IMR-90 (cell line): ENCODE results near the gene CTBP2. TPM values are rescaled to one million over a fixed set of nuclear protein-coding genes. Genes with fewer than 3 reads are reported as not detected.

Experiments used
- ATAC-seq: fragments of 200-7000 bp; cut with Tn5 transposase; 2 replicates; pipeline ENCODE4 v1.9.1; 2020; ENCODE audit warnings: low read depth, mild to moderate bottlenecking, moderate library complexity
- BruUV-seq: library from RNA; stranded (reverse); fragments of 400-500 nt; replicated peaks from 2 replicates; lab custom pipeline; 2021; lab: Mats Ljungman, UMichigan
- CTCF ChIA-PET: fragments of 300-600 bp; formaldehyde crosslinking; extraction: SDS; loops from one replicate; lab custom pipeline; 2021; ENCODE audit warnings: antibody characterized with exemption; lab: Yijun Ruan, JAX
- POLR2A ChIA-PET: fragments of 300-600 bp; sonication (Branson Sonifier 250); formaldehyde crosslinking; loops from one replicate; lab custom pipeline; 2022; ENCODE audit warnings: antibody characterized with exemption; ENCODE audit not compliant: unreplicated experiment; lab: Charles Lee
- DNase-seq: peaks from one replicate; pipeline ENCODE4 v3.0.0; 2013
- H2AFZ ChIP-seq: replicated peaks from 2 replicates; pipeline ENCODE3; 2013; ENCODE audit warnings: low read length, mild to moderate bottlenecking; ENCODE audit not compliant: poor library complexity
- H2AK5ac ChIP-seq: 2 replicates; pipeline ENCODE4 v1.6.1; 2013; ENCODE audit warnings: low read depth, low read length, inconsistent platforms
- H2AK9ac ChIP-seq: replicated peaks from 2 replicates; pipeline ENCODE3; 2013; ENCODE audit warnings: mild to moderate bottlenecking, low read depth, low read length, moderate library complexity; ENCODE audit not compliant: poor library complexity
- H2BK120ac ChIP-seq: 2 replicates; pipeline ENCODE4 v1.6.1; 2013; ENCODE audit warnings: low read depth, low read length, inconsistent platforms
- H2BK15ac ChIP-seq: 3 replicates; pipeline ENCODE4 v1.6.1; 2013; ENCODE audit warnings: low read depth, low read length, inconsistent platforms
- H2BK20ac ChIP-seq: 2 replicates; pipeline ENCODE4 v1.6.1; 2013; ENCODE audit warnings: low read depth, mild to moderate bottlenecking, inconsistent platforms, low read length, moderate library complexity
- H2BK5ac ChIP-seq: 2 replicates; pipeline ENCODE4 v1.6.1; 2013; ENCODE audit warnings: mild to moderate bottlenecking, low read depth, low read length, inconsistent platforms; ENCODE audit not compliant: poor library complexity, severe bottlenecking
- H3K14ac ChIP-seq: replicated peaks from 2 replicates; pipeline ENCODE4 v1.6.1; 2013; ENCODE audit warnings: low read depth, low read length, inconsistent platforms
- H3K18ac ChIP-seq: 2 replicates; pipeline ENCODE4 v1.6.1; 2013; ENCODE audit warnings: low read depth, low read length, control low read depth
- H3K23ac ChIP-seq: 2 replicates; pipeline ENCODE4 v1.6.1; 2013; ENCODE audit warnings: low read depth, low read length, inconsistent platforms
- H3K27ac ChIP-seq: 2 replicates; pipeline ENCODE4 v1.5.1; 2013; ENCODE audit warnings: mild to moderate bottlenecking, control low read depth, low read length; ENCODE audit not compliant: insufficient read depth
- H3K27me3 ChIP-seq: 2 replicates; pipeline ENCODE4 v1.6.1; 2013; ENCODE audit warnings: low read length; ENCODE audit not compliant: control insufficient read depth, insufficient read depth
- H3K36me3 ChIP-seq: 2 replicates; pipeline ENCODE4 v1.6.1; 2013; ENCODE audit warnings: low read length, mixed read lengths; ENCODE audit not compliant: control insufficient read depth, insufficient read depth
- H3K4ac ChIP-seq: 2 replicates; pipeline ENCODE4 v1.6.1; 2013; ENCODE audit warnings: low read depth, low read length, inconsistent platforms
- H3K4me1 ChIP-seq: 2 replicates; pipeline ENCODE4 v1.6.1; 2013; ENCODE audit warnings: low read length, mixed read lengths; ENCODE audit not compliant: control insufficient read depth, insufficient read depth
- H3K4me2 ChIP-seq: 2 replicates; pipeline ENCODE4 v1.6.1; 2013; ENCODE audit warnings: low read depth, mild to moderate bottlenecking, control low read depth, low read length, moderate library complexity
- H3K4me3 ChIP-seq: 2 replicates; pipeline ENCODE4 v1.5.1; 2013; ENCODE audit warnings: low read depth, mild to moderate bottlenecking, control low read depth, low read length, moderate library complexity; ENCODE audit not compliant: insufficient read depth
- H3K56ac ChIP-seq: 2 replicates; pipeline ENCODE4 v1.6.1; 2013; ENCODE audit warnings: low read length, inconsistent platforms; ENCODE audit not compliant: insufficient read depth; ENCODE audit errors: extremely low read depth
- H3K79me1 ChIP-seq, 2 experiments: 2 replicates each; pipeline ENCODE4 v1.6.1; 2013; ENCODE audit warnings: low read length in 2 of 2, inconsistent platforms in 1 of 2, low read depth in 1 of 2
- H3K9ac ChIP-seq: 2 replicates; pipeline ENCODE4 v1.6.1; 2013; ENCODE audit warnings: low read depth, low read length, control low read depth
- H3K9me1 ChIP-seq: 2 replicates; pipeline ENCODE4 v1.6.1; 2013; ENCODE audit warnings: low read length, inconsistent platforms; ENCODE audit not compliant: insufficient read depth
- H3K9me3 ChIP-seq: 2 replicates; pipeline ENCODE4 v1.6.1; 2013; ENCODE audit warnings: low read length; ENCODE audit not compliant: control insufficient read depth, insufficient read depth
- H4K20me1 ChIP-seq: 2 replicates; pipeline ENCODE4 v1.6.1; 2013; ENCODE audit warnings: low read length, inconsistent platforms; ENCODE audit not compliant: insufficient read depth
- H4K5ac ChIP-seq: 2 replicates; pipeline ENCODE4 v1.6.1; 2013; ENCODE audit warnings: mild to moderate bottlenecking, low read depth, low read length, control low read depth
- H4K8ac ChIP-seq, 2 experiments: 2 replicates each; pipeline ENCODE4 v1.6.1; 2013; ENCODE audit warnings: low read depth in 2 of 2, low read length in 2 of 2, control low read depth in 1 of 2, inconsistent platforms in 1 of 2
- H4K91ac ChIP-seq: 2 replicates; pipeline ENCODE4 v1.6.1; 2013; ENCODE audit warnings: low read depth, low read length, inconsistent platforms; ENCODE audit not compliant: insufficient read depth
- BHLHE40 ChIP-seq: fragments of 150-350 bp; IDR thresholded peaks from 2 replicates; pipeline ENCODE4 v1.6.1; 2016; ENCODE audit warnings: mild to moderate bottlenecking, low read depth, low read length
- CHD1 ChIP-seq: IDR thresholded peaks from 2 replicates; pipeline ENCODE4 v1.6.1; 2012; ENCODE audit warnings: low read depth, low read length, improper control_type of control experiment
- CTCF ChIP-seq: conservative IDR thresholded peaks from 2 replicates; pipeline ENCODE4 v1.5.1; 2012; ENCODE audit warnings: mild to moderate bottlenecking, low read depth, low read length, improper control_type of control experiment
- MAFK ChIP-seq: IDR thresholded peaks from 2 replicates; pipeline ENCODE4 v1.6.1; 2012; ENCODE audit warnings: low read depth, low read length, improper control_type of control experiment
- RAD21 ChIP-seq: IDR thresholded peaks from 2 replicates; pipeline ENCODE4 v1.6.1; 2012; ENCODE audit warnings: low read length, improper control_type of control experiment
- RFX5 ChIP-seq: IDR thresholded peaks from 2 replicates; pipeline ENCODE4 v1.8.0; 2012; ENCODE audit warnings: low read depth, mild to moderate bottlenecking, low read length, moderate library complexity
- SMC3 ChIP-seq: fragments of 150-350 bp; IDR thresholded peaks from 2 replicates; pipeline ENCODE4 v1.6.1; 2016; ENCODE audit warnings: low read depth, mild to moderate bottlenecking, antibody characterized with exemption, low read length, moderate library complexity
- WGBS, 2 experiments: methylation state at CpG; one replicate each; pipeline versions ENCODE4 v1.1.5 to v1.1.7; 2013; ENCODE audit warnings: missing lambda C conversion rate in 2 of 2; ENCODE audit not compliant: insufficient read length in 1 of 2; ENCODE audit errors: extremely low coverage in 2 of 2; 5-methylcytosine and 5-hydroxymethylcytosine counted together
- dilution Hi-C: fragments of 300-500 bp; cut with HindIII; formaldehyde crosslinking; loops from one replicate; pipeline ENCODE4 v1.14.3; 2018; ENCODE audit warnings: low sequenced_read_pairs; ENCODE audit not compliant: unreplicated experiment
- in situ Hi-C: fragments of 300-500 bp; cut with MboI; formaldehyde crosslinking; loops from 3 replicates; pipeline ENCODE4 v1.14.3; 2019; ENCODE audit warnings: low sequenced_read_pairs, inconsistent platforms, mixed read lengths
- intact Hi-C: fragments of 100-400 bp; cut with micrococcal nuclease; formaldehyde crosslinking; loops from 2 replicates; pipeline ENCODE4 v1.10.0; 2022
- polyA plus RNA-seq, 3 experiments: library from polyadenylated mRNA; depleted of rRNA; stranded (reverse); fragments of >200 nt; gene quantifications; 2 replicates each; pipeline ENCODE4 v1.2.3, GENCODE V29; 2012; ENCODE audit warnings: low replicate concordance in 1 of 3
- total RNA-seq: library from RNA; depleted of rRNA; stranded (reverse); fragments of >200 nt; gene quantifications from 2 replicates; pipeline ENCODE4 v1.2.3, GENCODE V29; 2012

Gene CTBP2
- total and polyA plus RNA-seq, 2 of the 4 experiments (the other 2 are of a cell fraction) = 81.0 to 86.6 TPM

GRCh38 chr10:125001313-125002046, 158.9 kb downstream of the CTBP2 start (continued):
- no peak for TF ChIP-seq RFX5

GRCh38 chr10:125000366-125001312, 159.7 kb downstream of the CTBP2 start:
- no peaks in the 10 kb centered on the region for H3K9me3 ChIP-seq
- peak overlapping the region; percentile 59; the same call in 1 of the 2 replicates for H3K27ac ChIP-seq
- POLR2A ChIA-PET = no interaction called here
- 26% methylated on average over 15 of the region's 35 CpGs; no CpG with 5 or more reads in 1 of the 2 experiments for WGBS, 2 experiments
- intact Hi-C loops = loop anchor here (2.0 kb wide), 1 partner anchor 28 kb away; no protein-coding TSS in a partner anchor
- peak overlapping the region; percentile 91 for H2AK9ac ChIP-seq
- in situ Hi-C loops = no loop called here
- H3K9me1 ChIP-seq = peaks cover 21% of the 10 kb centered on the region
- TF ChIP-seq CHD1 (no peak), MAFK (no peak), RAD21 (peak; percentile 48; the same call in 1 of the 2 replicates), CTCF (peak; percentile 36), BHLHE40 (no peak), RFX5 (no peak), SMC3 (no peak)
- no TSS peak for BruUV-seq
- ATAC-seq (peak; percentile 11; the same call in 1 of the 2 replicates), DNase-seq (peak; percentile 57)
- H2BK120ac ChIP-seq = peak overlapping the region; percentile 47; the same call in 1 of the 2 replicates
- dilution Hi-C loops = no loop called here
- peak overlapping the region; percentile 15 for H2BK20ac ChIP-seq
- no peak overlapping the region; the same call in 1 of the 2 replicates for H3K4me2 ChIP-seq
- peaks cover 32% of the 10 kb centered on the region for H3K4me1 ChIP-seq
- H3K56ac ChIP-seq = no peak overlapping the region
- peak overlapping the region; percentile 22 for H2BK5ac ChIP-seq
- 0 out of 3 replicates have a peak overlapping the region, but pooled peaks have one; percentile 17 for H2BK15ac ChIP-seq
- peak overlapping the region; percentile 44 for H2AFZ ChIP-seq
- H3K9ac ChIP-seq = peak overlapping the region; percentile 22; the same call in 1 of the 2 replicates
- peak overlapping the region; percentile 27; the same call in 1 of the 2 replicates for H4K5ac ChIP-seq
- peak overlapping the region; percentile 22 to 39; a peak in 2 of 4 replicates for H4K8ac ChIP-seq
- peak overlapping the region; percentile 58 for H4K91ac ChIP-seq
- peak overlapping the region; percentile 59 for H2AK5ac ChIP-seq
- peaks cover 55% of the 10 kb centered on the region for H4K20me1 ChIP-seq
- H3K4ac ChIP-seq = peak overlapping the region; percentile 67
- peaks cover 56% of the 10 kb centered on the region for H3K36me3 ChIP-seq
- peak overlapping the region; percentile 14 for H3K23ac ChIP-seq
- peak overlapping the region; percentile 3; the same call in 1 of the 2 replicates for H3K14ac ChIP-seq
- H3K27me3 ChIP-seq = no peaks in the 10 kb centered on the region
- H3K79me1 ChIP-seq = peaks cover 24 to 86% of the 10 kb centered on the region in 2 experiments
- no peak overlapping the region for H3K4me3 ChIP-seq
- H3K18ac ChIP-seq = no peak overlapping the region; the same call in 1 of the 2 replicates
- CTCF ChIA-PET = interaction anchor here (0.7 to 2.1 kb wide), 5 partner anchors 8 to 61 kb away, joined by 3 to 13 read pairs (median 5); no protein-coding TSS in a partner anchor
